ENCODE measurements around the gene TUG1. TPM values are rescaled to one million over a fixed set of nuclear protein-coding genes. Genes with fewer than 3 reads are reported as not detected.

TUG1 gene
- total RNA-seq, 6 donors from 2014 or later = 51.8 to 135 (median 54.2) TPM

DNA sequence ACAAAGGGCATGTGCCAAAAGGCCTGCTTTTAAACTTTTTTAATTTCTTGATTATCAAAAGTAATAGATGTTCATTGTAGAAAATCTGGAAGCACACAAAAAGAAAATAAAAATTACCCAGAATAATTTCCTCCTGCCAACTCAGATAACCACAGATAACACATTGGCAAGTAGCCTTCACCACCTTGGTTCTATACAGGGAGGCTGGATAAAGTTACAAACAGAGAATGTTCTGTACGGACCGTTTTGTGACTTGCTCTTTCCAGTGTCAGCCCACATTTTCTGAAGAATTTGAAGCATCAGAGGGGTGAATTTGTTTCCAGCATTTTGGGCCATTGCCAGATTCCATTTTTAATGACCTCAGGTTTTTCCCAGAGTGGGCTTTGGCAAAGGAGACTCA, 23.5 kb downstream of the TUG1 start:
- Histone ChIP-seq H3K4me3 (no peak overlapping the region), H3K9me3 (peaks cover 0 to 3% (median 0%) of the 10 kb centered on the region in 4 donors), H3K27me3 (no peaks in the 10 kb centered on the region), H3K36me3 (no peaks in the 10 kb centered on the region), H3K27ac (no peak overlapping the region), H3K4me1 (no peaks in the 10 kb centered on the region)
- DNase-seq (no peak), ATAC-seq (ENCODE audit: low FRiP score in 2 of 2) (no peak)
- 68 to 82% methylated on average over 2 of the region's 2 CpGs for WGBS, 2 donors
- TF ChIP-seq, protein P1, sequence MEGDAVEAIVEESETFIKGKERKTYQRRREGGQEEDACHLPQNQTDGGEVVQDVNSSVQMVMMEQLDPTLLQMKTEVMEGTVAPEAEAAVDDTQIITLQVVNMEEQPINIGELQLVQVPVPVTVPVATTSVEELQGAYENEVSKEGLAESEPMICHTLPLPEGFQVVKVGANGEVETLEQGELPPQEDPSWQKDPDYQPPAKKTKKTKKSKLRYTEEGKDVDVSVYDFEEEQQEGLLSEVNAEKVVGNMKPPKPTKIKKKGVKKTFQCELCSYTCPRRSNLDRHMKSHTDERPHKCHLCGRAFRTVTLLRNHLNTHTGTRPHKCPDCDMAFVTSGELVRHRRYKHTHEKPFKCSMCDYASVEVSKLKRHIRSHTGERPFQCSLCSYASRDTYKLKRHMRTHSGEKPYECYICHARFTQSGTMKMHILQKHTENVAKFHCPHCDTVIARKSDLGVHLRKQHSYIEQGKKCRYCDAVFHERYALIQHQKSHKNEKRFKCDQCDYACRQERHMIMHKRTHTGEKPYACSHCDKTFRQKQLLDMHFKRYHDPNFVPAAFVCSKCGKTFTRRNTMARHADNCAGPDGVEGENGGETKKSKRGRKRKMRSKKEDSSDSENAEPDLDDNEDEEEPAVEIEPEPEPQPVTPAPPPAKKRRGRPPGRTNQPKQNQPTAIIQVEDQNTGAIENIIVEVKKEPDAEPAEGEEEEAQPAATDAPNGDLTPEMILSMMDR (IDR thresholded peaks at IDR 0.05) = no peak
- TF ChIP-seq EP300 (IDR thresholded peaks at IDR 0.05) = no peak
- TF ChIP-seq POLR2A (IDR thresholded peaks at IDR 0.05) = no peak
- TF ChIP-seq POLR2AphosphoS5 (IDR thresholded peaks at IDR 0.05) = no peak

DNA sequence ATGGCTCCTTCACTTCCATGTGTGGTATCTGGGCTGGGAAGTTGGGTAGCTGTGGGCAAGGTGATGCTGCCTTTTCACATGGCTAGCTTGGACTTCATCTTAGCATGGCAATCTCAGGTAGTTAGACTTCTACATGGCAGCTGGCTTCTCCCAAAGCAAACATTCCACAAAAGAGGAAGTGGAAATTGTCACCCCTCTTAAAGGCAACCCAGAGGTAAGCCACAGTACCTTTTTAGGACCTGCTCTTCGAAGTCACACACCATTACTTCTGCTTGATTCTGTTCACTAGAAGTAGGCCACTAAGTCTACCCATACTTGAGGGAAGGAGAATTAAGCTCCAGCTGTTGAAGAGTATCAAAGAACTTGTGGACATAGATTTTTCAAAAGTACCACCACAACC, 25.9 kb downstream of the TUG1 start:
- no peak overlapping the region for H3K27ac ChIP-seq
- ATAC-seq (ENCODE audit: low FRiP score in 2 of 2) (no peak), DNase-seq (no peak)
- H3K36me3 ChIP-seq = no peaks in the 10 kb centered on the region
- H3K4me1 ChIP-seq = no peaks in the 10 kb centered on the region
- no peak overlapping the region for H3K4me3 ChIP-seq
- WGBS, 2 donors = 70 to 75% methylated on average over 1 of the region's 1 CpG
- H3K27me3 ChIP-seq = no peaks in the 10 kb centered on the region
- no peaks in the 10 kb centered on the region for H3K9me3 ChIP-seq
- TF ChIP-seq, protein P1 (IDR thresholded peaks at IDR 0.05) = no peak
- TF ChIP-seq POLR2AphosphoS5 (IDR thresholded peaks at IDR 0.05) (no peak), POLR2A (IDR thresholded peaks at IDR 0.05) (no peak), EP300 (IDR thresholded peaks at IDR 0.05) (no peak)

DNA sequence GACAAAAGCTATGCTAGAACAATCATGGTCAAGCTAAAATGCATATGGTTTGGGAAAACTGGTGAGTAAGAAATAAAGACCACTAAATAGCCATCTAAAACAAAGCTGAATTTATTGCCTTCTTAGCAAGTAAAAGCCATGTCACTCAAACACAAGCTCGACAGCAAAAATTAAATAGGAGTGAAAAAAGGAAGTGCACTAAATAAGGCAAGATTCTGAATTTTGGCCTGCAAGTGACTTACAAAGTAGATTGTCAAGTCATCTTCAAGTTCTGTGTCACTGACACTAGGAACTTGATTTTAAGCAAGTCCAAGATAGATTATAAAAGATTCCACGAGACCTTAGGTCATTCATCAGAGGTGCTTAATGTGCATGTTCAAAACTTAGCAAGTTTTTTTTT, 27.4 kb downstream of the TUG1 start:
- no peak overlapping the region for H3K27ac ChIP-seq
- H3K4me1 ChIP-seq = no peaks in the 10 kb centered on the region
- 69 to 73% methylated on average over 2 of the region's 2 CpGs for WGBS, 2 donors
- TF ChIP-seq POLR2A (IDR thresholded peaks at IDR 0.05) = no peak
- no peak for TF ChIP-seq EP300 (IDR thresholded peaks at IDR 0.05)
- TF ChIP-seq, protein P1 (IDR thresholded peaks at IDR 0.05) = no peak
- DNase-seq (no peak), ATAC-seq (ENCODE audit: low FRiP score in 2 of 2) (no peak)
- no peaks in the 10 kb centered on the region for H3K9me3 ChIP-seq
- H3K36me3 ChIP-seq = no peaks in the 10 kb centered on the region
- no peak overlapping the region for H3K4me3 ChIP-seq
- no peaks in the 10 kb centered on the region for H3K27me3 ChIP-seq

DNA sequence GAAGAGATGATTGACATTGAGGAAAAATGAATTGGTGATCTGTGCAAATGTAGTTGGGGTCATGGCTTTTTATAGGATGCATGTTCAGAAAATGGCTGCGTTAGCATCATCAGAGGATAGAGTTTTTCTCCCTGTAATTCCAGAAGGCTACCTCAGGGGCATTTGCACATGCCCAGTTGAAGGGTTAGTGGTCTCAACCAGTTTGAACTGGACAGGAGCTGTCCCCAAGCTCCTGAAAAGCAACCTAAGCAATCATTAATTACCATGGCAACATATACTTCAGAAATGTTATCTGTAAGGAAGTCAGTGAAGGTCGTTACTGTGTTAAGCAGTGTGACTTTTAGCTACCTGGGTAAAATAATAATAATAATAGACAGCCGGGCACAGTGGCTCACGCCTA, 29.3 kb downstream of the TUG1 start:
- WGBS, 2 donors = 73 to 82% methylated on average over 4 of the region's 4 CpGs
- Histone ChIP-seq H3K27me3 (no peaks in the 10 kb centered on the region), H3K36me3 (no peaks in the 10 kb centered on the region), H3K4me3 (no peak overlapping the region), H3K9me3 (no peaks in the 10 kb centered on the region), H3K4me1 (no peaks in the 10 kb centered on the region), H3K27ac (no peak overlapping the region)
- DNase-seq (no peak), ATAC-seq (ENCODE audit: low FRiP score in 2 of 2) (no peak)
- TF ChIP-seq, protein P1 (IDR thresholded peaks at IDR 0.05) = no peak
- no peak for TF ChIP-seq POLR2AphosphoS5 (IDR thresholded peaks at IDR 0.05)
- TF ChIP-seq POLR2A (IDR thresholded peaks at IDR 0.05) = no peak
- no peak for TF ChIP-seq EP300 (IDR thresholded peaks at IDR 0.05)

DNA sequence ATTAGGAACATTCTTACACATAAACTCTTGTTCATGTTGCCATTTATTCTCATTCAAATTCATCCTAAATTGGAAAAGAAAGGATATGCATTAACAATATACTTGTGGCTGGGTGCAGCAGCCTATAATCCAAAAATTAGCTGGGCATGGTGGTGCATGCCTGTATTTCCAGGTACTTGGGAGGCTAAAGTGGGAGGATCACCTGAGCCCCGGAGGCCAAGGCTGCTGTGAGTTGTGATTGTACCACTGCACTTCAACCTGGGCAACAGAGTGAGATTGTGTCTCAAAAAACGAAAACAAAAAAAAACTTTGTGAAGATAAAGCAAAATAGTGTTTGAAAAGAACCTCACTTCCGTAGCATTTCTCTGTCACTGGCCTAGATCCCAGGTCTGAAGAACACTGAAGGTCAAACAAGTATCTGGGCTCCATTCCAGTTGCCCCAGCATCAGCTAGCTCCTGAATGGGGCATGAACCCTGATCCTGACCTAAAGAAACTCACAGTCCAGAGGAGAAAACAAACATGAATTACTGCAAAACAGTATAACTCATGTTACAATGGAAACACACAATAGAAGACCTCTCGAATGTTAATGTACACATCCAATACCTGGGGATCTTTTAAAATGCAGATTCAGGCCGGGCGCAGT, 32.2 kb downstream of the TUG1 start:
- H3K27ac ChIP-seq = no peak overlapping the region
- H3K4me1 ChIP-seq = no peaks in the 10 kb centered on the region
- peaks cover 0 to 12% (median 7%) of the 10 kb centered on the region in 4 donors for H3K9me3 ChIP-seq
- H3K4me3 ChIP-seq = no peak overlapping the region
- DNase-seq (no peak), ATAC-seq (ENCODE audit: low FRiP score in 2 of 2) (no peak)
- WGBS, 2 donors = 78 to 85% methylated on average over 6 of the region's 6 CpGs
- H3K36me3 ChIP-seq = no peaks in the 10 kb centered on the region
- no peaks in the 10 kb centered on the region for H3K27me3 ChIP-seq
- TF ChIP-seq, protein P1 (IDR thresholded peaks at IDR 0.05) = no peak
- no peak for TF ChIP-seq EP300 (IDR thresholded peaks at IDR 0.05)
